ENCODE results near the gene NEURL4.
"Not testable (repeated sequence)": the region's sequence is repeated elsewhere in the genome, so short reads cannot be mapped to it uniquely, and the experiment has no call there.

The NEURL4 gene

DNA sequence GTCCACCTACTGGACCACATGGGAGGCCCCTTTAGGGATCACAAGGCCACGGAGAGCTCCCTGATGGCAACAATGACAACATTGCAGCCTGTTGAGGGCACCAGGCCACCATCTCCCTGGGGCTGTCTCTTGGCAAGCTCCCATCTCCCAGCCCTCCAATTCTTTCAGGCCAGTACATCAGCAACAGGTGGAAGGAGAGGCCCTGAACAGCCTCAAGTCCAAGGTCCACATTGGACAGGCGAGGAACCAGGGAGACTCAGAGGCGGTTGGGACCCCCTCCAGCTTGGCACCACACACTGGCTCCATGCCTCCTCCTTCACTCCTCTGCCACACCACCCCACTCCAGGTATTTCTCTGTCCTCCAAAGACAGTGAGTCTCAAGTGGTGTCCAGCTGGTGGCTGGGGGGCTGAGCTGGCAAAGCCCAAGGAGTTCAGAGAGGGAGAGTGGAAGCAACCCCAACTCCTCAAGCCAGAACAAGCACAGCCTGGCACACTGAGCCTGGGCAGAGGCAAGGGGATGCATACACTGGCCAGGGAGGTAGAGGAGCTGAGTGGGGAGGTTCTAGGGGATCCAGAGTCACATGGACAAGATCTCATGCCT, 5.9 kb upstream of the NEURL4 start:
- H3K27ac ChIP-seq (ENCODE audit: low read length), result peak overlapping the region; percentile 98
- ATAC-seq (ENCODE audit: insufficient read depth, low read depth) (no peak), DNase-seq (no peak)
- H3K9me3 ChIP-seq (ENCODE audit: insufficient read depth, low read length, severe bottlenecking), result no peaks in the 10 kb centered on the region
- peak overlapping the region; percentile 81 for H3K4me2 ChIP-seq (ENCODE audit: insufficient read depth, low read length)
- peaks cover 45% of the 10 kb centered on the region for H3K4me1 ChIP-seq (ENCODE audit: insufficient read depth, low read length)
- peak overlapping the region; percentile 69 for H3K9ac ChIP-seq (ENCODE audit: low read depth, low read length)
- peak overlapping the region in 1 of 2 experiments; percentile 60; a peak in 2 of 4 replicates for H3K4me3 ChIP-seq (ENCODE audit: low read depth in 1 of 2, low read length in 2 of 2)
- H3K27me3 ChIP-seq (ENCODE audit: insufficient read depth, low read length, poor library complexity), result no peaks in the 10 kb centered on the region
- H3K79me2 ChIP-seq (ENCODE audit: insufficient read depth, low read length), result peaks cover 32% of the 10 kb centered on the region
- no peaks in the 10 kb centered on the region for H4K20me1 ChIP-seq (ENCODE audit: insufficient read depth, low read length)
- no peak for TF ChIP-seq EZH2 (IDR thresholded peaks at IDR 0.05; ENCODE audit: borderline replicate concordance, low read depth, low read length, severe bottlenecking)
- TF ChIP-seq, protein P1, sequence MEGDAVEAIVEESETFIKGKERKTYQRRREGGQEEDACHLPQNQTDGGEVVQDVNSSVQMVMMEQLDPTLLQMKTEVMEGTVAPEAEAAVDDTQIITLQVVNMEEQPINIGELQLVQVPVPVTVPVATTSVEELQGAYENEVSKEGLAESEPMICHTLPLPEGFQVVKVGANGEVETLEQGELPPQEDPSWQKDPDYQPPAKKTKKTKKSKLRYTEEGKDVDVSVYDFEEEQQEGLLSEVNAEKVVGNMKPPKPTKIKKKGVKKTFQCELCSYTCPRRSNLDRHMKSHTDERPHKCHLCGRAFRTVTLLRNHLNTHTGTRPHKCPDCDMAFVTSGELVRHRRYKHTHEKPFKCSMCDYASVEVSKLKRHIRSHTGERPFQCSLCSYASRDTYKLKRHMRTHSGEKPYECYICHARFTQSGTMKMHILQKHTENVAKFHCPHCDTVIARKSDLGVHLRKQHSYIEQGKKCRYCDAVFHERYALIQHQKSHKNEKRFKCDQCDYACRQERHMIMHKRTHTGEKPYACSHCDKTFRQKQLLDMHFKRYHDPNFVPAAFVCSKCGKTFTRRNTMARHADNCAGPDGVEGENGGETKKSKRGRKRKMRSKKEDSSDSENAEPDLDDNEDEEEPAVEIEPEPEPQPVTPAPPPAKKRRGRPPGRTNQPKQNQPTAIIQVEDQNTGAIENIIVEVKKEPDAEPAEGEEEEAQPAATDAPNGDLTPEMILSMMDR (IDR thresholded peaks at IDR 0.05; ENCODE audit: borderline replicate concordance, extremely low read depth, low read length, poor library complexity, severe bottlenecking), result no peak
- peak overlapping the region; percentile 52 for H2AFZ ChIP-seq (ENCODE audit: low read depth, low read length)
- no peaks in the 10 kb centered on the region; the same call in 1 of the 2 replicates for H3K36me3 ChIP-seq (ENCODE audit: insufficient read depth, low read length)

- ATAC-seq (ENCODE audit: insufficient read depth, low read depth); H4K20me1 ChIP-seq (ENCODE audit: insufficient read depth, low read length); H3K9ac ChIP-seq (ENCODE audit: low read depth, low read length); DNase-seq; H2AFZ ChIP-seq (ENCODE audit: low read depth, low read length); H3K36me3 ChIP-seq (ENCODE audit: insufficient read depth, low read length); H3K27ac ChIP-seq (ENCODE audit: low read length); H3K4me3 ChIP-seq (ENCODE audit: low read depth in 1 of 2, low read length in 2 of 2); H3K4me2 ChIP-seq (ENCODE audit: insufficient read depth, low read length); H3K27me3 ChIP-seq (ENCODE audit: insufficient read depth, low read length, poor library complexity); H3K9me3 ChIP-seq (ENCODE audit: insufficient read depth, low read length, severe bottlenecking): not testable (repeated sequence)
- H3K4me1 ChIP-seq (ENCODE audit: insufficient read depth, low read length), result peaks cover 58% of the 10 kb centered on the region
- H3K79me2 ChIP-seq (ENCODE audit: insufficient read depth, low read length), result peaks cover 47% of the 10 kb centered on the region
These were observed 3.5 kb upstream of the NEURL4 start for GRCh38 chr17:7332600-7333069.

- TF ChIP-seq EZH2 (IDR thresholded peaks at IDR 0.05; ENCODE audit: borderline replicate concordance, low read depth, low read length, severe bottlenecking), result no peak
- TF ChIP-seq, protein P1 (IDR thresholded peaks at IDR 0.05; ENCODE audit: borderline replicate concordance, extremely low read depth, low read length, poor library complexity, severe bottlenecking), result no peak
- DNase-seq, result no peak
- ATAC-seq (ENCODE audit: insufficient read depth, low read depth), result no peak
- Histone ChIP-seq H3K4me1 (ENCODE audit: insufficient read depth, low read length) (peaks cover 58% of the 10 kb centered on the region), H4K20me1 (ENCODE audit: insufficient read depth, low read length) (no peaks in the 10 kb centered on the region), H2AFZ (ENCODE audit: low read depth, low read length) (no peak overlapping the region), H3K4me2 (ENCODE audit: insufficient read depth, low read length) (no peak overlapping the region), H3K36me3 (ENCODE audit: insufficient read depth, low read length) (peaks cover 7% of the 10 kb centered on the region), H3K27me3 (ENCODE audit: insufficient read depth, low read length, poor library complexity) (no peaks in the 10 kb centered on the region), H3K9ac (ENCODE audit: low read depth, low read length) (no peak overlapping the region), H3K27ac (ENCODE audit: low read length) (no peak overlapping the region), H3K4me3 (ENCODE audit: low read depth in 1 of 2, low read length in 2 of 2) (no peak overlapping the region), H3K9me3 (ENCODE audit: insufficient read depth, low read length, severe bottlenecking) (no peaks in the 10 kb centered on the region), H3K79me2 (ENCODE audit: insufficient read depth, low read length) (peaks cover 47% of the 10 kb centered on the region)
These were observed 3.0 kb upstream of the NEURL4 start for GRCh38 chr17:7332111-7332510.

DNA sequence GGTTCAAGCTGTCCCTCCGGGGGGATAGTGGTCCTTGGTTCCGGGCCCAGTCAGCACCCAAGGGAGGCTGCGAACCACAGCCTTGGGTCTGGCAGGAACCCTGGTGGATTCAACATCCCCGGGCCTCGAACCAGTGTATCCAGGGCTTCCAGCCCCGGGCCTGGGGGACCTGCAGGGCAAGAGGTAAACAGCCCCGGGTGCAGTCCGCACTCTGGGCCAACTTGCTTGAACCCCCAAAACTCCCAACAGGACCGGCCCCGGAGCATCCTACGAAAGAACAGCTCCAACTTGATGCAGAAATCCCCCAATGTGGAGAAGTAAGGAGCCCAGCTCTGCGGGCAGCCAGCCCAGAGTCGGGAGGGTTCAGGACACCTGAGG, 1.5 kb upstream of the NEURL4 start:
- H3K79me2 ChIP-seq (ENCODE audit: insufficient read depth, low read length), result peaks cover 41% of the 10 kb centered on the region
- no peaks in the 10 kb centered on the region for H3K27me3 ChIP-seq (ENCODE audit: insufficient read depth, low read length, poor library complexity)
- TF ChIP-seq EZH2 (IDR thresholded peaks at IDR 0.05; ENCODE audit: borderline replicate concordance, low read depth, low read length, severe bottlenecking), result no peak
- TF ChIP-seq, protein P1 (IDR thresholded peaks at IDR 0.05; ENCODE audit: borderline replicate concordance, extremely low read depth, low read length, poor library complexity, severe bottlenecking), result no peak
- DNase-seq (no peak), ATAC-seq (ENCODE audit: insufficient read depth, low read depth) (no peak)
- H3K9me3 ChIP-seq (ENCODE audit: insufficient read depth, low read length, severe bottlenecking), result no peaks in the 10 kb centered on the region
- peak overlapping the region; percentile 80 for H3K4me2 ChIP-seq (ENCODE audit: insufficient read depth, low read length)
- H3K9ac ChIP-seq (ENCODE audit: low read depth, low read length), result peak overlapping the region; percentile 68
- H4K20me1 ChIP-seq (ENCODE audit: insufficient read depth, low read length), result no peaks in the 10 kb centered on the region
- peaks cover 46% of the 10 kb centered on the region for H3K4me1 ChIP-seq (ENCODE audit: insufficient read depth, low read length)
- H3K4me3 ChIP-seq (ENCODE audit: low read depth in 1 of 2, low read length in 2 of 2), result peak overlapping the region; percentile 30 to 73; a peak in 3 of 4 replicates
- peaks cover 20% of the 10 kb centered on the region for H3K36me3 ChIP-seq (ENCODE audit: insufficient read depth, low read length)
- H2AFZ ChIP-seq (ENCODE audit: low read depth, low read length), result peak overlapping the region; percentile 80
- H3K27ac ChIP-seq (ENCODE audit: low read length), result peak overlapping the region; percentile 96

Data from DND-41 (cell line).